H9 (cell line): ENCODE measurements around the gene GAR1. TPM values are rescaled to one million over a fixed set of nuclear protein-coding genes. Genes with fewer than 3 reads are reported as not detected.

Experiments used
- DNase-seq: peaks from one replicate; pipeline ENCODE4 v3.0.0-alpha.2; 2017
- H2AFZ ChIP-seq: one replicate; pipeline ENCODE4 v1.6.1; 2013; ENCODE audit warnings: mild to moderate bottlenecking, low read length, control low read depth, moderate library complexity
- H2AK5ac ChIP-seq: 2 replicates; pipeline ENCODE4 v1.6.1; 2013; ENCODE audit warnings: low read length, control low read depth, mixed read lengths; ENCODE audit not compliant: insufficient read length
- H2BK120ac ChIP-seq: one replicate; pipeline ENCODE4 v1.6.1; 2013; ENCODE audit warnings: low read depth, mild to moderate bottlenecking, low read length, control low read depth, inconsistent platforms; ENCODE audit not compliant: poor library complexity, severe bottlenecking
- H2BK12ac ChIP-seq: 2 replicates; pipeline ENCODE4 v1.6.1; 2013; ENCODE audit warnings: low read length, control low read depth, mixed read lengths, low read depth; ENCODE audit not compliant: insufficient read length
- H2BK15ac ChIP-seq: 2 replicates; pipeline ENCODE4 v1.6.1; 2013; ENCODE audit warnings: low read depth, low read length, control low read depth
- H2BK20ac ChIP-seq: one replicate; pipeline ENCODE4 v1.6.1; 2013; ENCODE audit warnings: low read depth, mild to moderate bottlenecking, low read length, control low read depth, inconsistent platforms; ENCODE audit not compliant: poor library complexity, severe bottlenecking
- H2BK5ac ChIP-seq: 2 replicates; pipeline ENCODE4 v1.6.1; 2013; ENCODE audit warnings: low read length, control low read depth, mixed read lengths; ENCODE audit not compliant: insufficient read length
- H3K14ac ChIP-seq: 2 replicates; pipeline ENCODE4 v1.6.1; 2013; ENCODE audit warnings: low read length, control low read depth; ENCODE audit not compliant: insufficient read depth
- H3K18ac ChIP-seq: 2 replicates; pipeline ENCODE4 v1.6.1; 2013; ENCODE audit warnings: low read depth, mild to moderate bottlenecking, mixed read lengths, low read length, control low read depth; ENCODE audit not compliant: insufficient read length
- H3K23ac ChIP-seq: 2 replicates; pipeline ENCODE4 v1.6.1; 2013; ENCODE audit warnings: low read length, control low read depth, mixed read lengths, low read depth; ENCODE audit not compliant: insufficient read length
- H3K23me2 ChIP-seq: 2 replicates; pipeline ENCODE4 v1.6.1; 2013; ENCODE audit warnings: low read depth, mild to moderate bottlenecking, mixed read lengths, low read length, control low read depth; ENCODE audit not compliant: insufficient read length, poor library complexity, severe bottlenecking
- H3K27ac ChIP-seq: 2 replicates; pipeline ENCODE4 v1.5.1; 2013; ENCODE audit warnings: low read length, control low read depth, mixed read lengths, low read depth; ENCODE audit not compliant: insufficient read length
- H3K27me3 ChIP-seq: 2 replicates; pipeline ENCODE4 v1.6.1; 2013; ENCODE audit warnings: low read length, control low read depth, inconsistent platforms; ENCODE audit not compliant: insufficient read depth
- H3K4ac ChIP-seq: 2 replicates; pipeline ENCODE4 v1.6.1; 2013; ENCODE audit warnings: low read depth, mild to moderate bottlenecking, control low read depth, inconsistent platforms, low read length, moderate library complexity
- H3K4me1 ChIP-seq: 2 replicates; pipeline ENCODE4 v1.6.1; 2013; ENCODE audit warnings: low read length, control low read depth, inconsistent platforms; ENCODE audit not compliant: insufficient read depth
- H3K4me2 ChIP-seq: 2 replicates; pipeline ENCODE4 v1.6.1; 2013; ENCODE audit warnings: low read length, control low read depth, mixed read lengths; ENCODE audit not compliant: insufficient read length, insufficient read depth
- H3K56ac ChIP-seq: 2 replicates; pipeline ENCODE4 v1.6.1; 2013; ENCODE audit warnings: low read depth, mild to moderate bottlenecking, mixed read lengths, low read length, control low read depth; ENCODE audit not compliant: insufficient read length
- H3K79me1 ChIP-seq: 2 replicates; pipeline ENCODE4 v1.6.1; 2013; ENCODE audit warnings: low read depth, mild to moderate bottlenecking, moderate library complexity, low read length, control low read depth, inconsistent platforms; ENCODE audit not compliant: insufficient read depth, poor library complexity, severe bottlenecking
- H3K79me2 ChIP-seq: 2 replicates; pipeline ENCODE4 v1.6.1; 2013; ENCODE audit warnings: low read length, control low read depth, inconsistent platforms; ENCODE audit not compliant: insufficient read depth
- H3K9ac ChIP-seq: 2 replicates; pipeline ENCODE4 v1.6.1; 2013; ENCODE audit warnings: low read length, control low read depth, mixed read lengths; ENCODE audit not compliant: insufficient read length; ENCODE audit errors: extremely low read depth
- H3K9me3 ChIP-seq: one replicate; pipeline ENCODE4 v1.6.1; 2013; ENCODE audit warnings: low read depth, low read length, inconsistent platforms; ENCODE audit not compliant: control insufficient read depth
- H3T11ph ChIP-seq: one replicate; pipeline ENCODE4 v1.6.1; 2013; ENCODE audit warnings: mild to moderate bottlenecking, low read length, control low read depth, inconsistent platforms
- H4K20me1 ChIP-seq: one replicate; pipeline ENCODE4 v1.6.1; 2013; ENCODE audit not compliant: control insufficient read depth, insufficient read length, insufficient read depth
- H4K5ac ChIP-seq: 2 replicates; pipeline ENCODE4 v1.6.1; 2013; ENCODE audit warnings: low read depth, mild to moderate bottlenecking, mixed read lengths, low read length, control low read depth; ENCODE audit not compliant: insufficient read length
- H4K8ac ChIP-seq: replicated peaks from 2 replicates; pipeline ENCODE4 v1.6.1; 2013; ENCODE audit warnings: low read length, control low read depth, mixed read lengths, low read depth; ENCODE audit not compliant: insufficient read length
- H4K91ac ChIP-seq: 2 replicates; pipeline ENCODE4 v1.6.1; 2013; ENCODE audit warnings: low read depth, mild to moderate bottlenecking, moderate library complexity, mixed read lengths, low read length, control low read depth; ENCODE audit not compliant: insufficient read length
- H3K27ac Mint-ChIP-seq, 3 experiments: 2 replicates in 2 of 3; 3 replicates in 1 of 3; pipeline ENCODE4 v1.8.0; 2020 to 2021; ENCODE audit warnings: mixed read lengths in 3 of 3, mild to moderate bottlenecking in 1 of 3, moderate library complexity in 1 of 3
- H3K27me3 Mint-ChIP-seq: 2 replicates; pipeline ENCODE4 v1.8.0; 2021; ENCODE audit warnings: low read depth, mild to moderate bottlenecking, moderate library complexity, mixed read lengths
- H3K36me3 Mint-ChIP-seq, 3 experiments: 2 replicates in 2 of 3; 3 replicates in 1 of 3; pipeline ENCODE4 v1.8.0; 2020 to 2021; ENCODE audit warnings: low read depth in 3 of 3, mixed read lengths in 3 of 3; ENCODE audit not compliant: insufficient read depth in 1 of 3
- H3K4me1 Mint-ChIP-seq, 2 experiments: 2 replicates each; pipeline ENCODE4 v1.8.0; 2020; ENCODE audit warnings: mixed read lengths in 2 of 2
- H3K4me3 Mint-ChIP-seq, 2 experiments: 2 replicates in 1 of 2; 3 replicates in 1 of 2; pipeline ENCODE4 v1.8.0; 2020 to 2021; ENCODE audit warnings: mild to moderate bottlenecking in 2 of 2, mixed read lengths in 2 of 2, moderate library complexity in 1 of 2
- H3K9me3 Mint-ChIP-seq, 2 experiments: 2 replicates in 1 of 2; 3 replicates in 1 of 2; pipeline ENCODE4 v1.8.0; 2020; ENCODE audit warnings: mild to moderate bottlenecking in 2 of 2, mixed read lengths in 2 of 2, moderate library complexity in 1 of 2
- WGBS: extraction: QIAGEN DNeasy Blood & Tissue Kit; methylation state at CpG from one replicate; pipeline ENCODE4 v1.1.7; 2013; ENCODE audit warnings: missing lambda C conversion rate, low lambda C conversion rate, mixed read lengths; ENCODE audit not compliant: insufficient read length; ENCODE audit errors: extremely low coverage; 5-methylcytosine and 5-hydroxymethylcytosine counted together
- total RNA-seq: library from RNA; stranded (reverse); gene quantifications from 2 replicates; pipeline ENCODE4 v1.2.1, GENCODE V29; 2021
- TF ChIP-seq, protein P1 (sequence below): fragments of 200-600 bp; sonication (generic); conservative IDR thresholded peaks from 3 replicates; pipeline ENCODE4 v1.8.0; 2021; ENCODE audit warnings: antibody characterized with exemption, mild to moderate bottlenecking

GAR1 gene
- total RNA-seq, 1 experiment from 2014 or later: 45.3 TPM

DNA sequence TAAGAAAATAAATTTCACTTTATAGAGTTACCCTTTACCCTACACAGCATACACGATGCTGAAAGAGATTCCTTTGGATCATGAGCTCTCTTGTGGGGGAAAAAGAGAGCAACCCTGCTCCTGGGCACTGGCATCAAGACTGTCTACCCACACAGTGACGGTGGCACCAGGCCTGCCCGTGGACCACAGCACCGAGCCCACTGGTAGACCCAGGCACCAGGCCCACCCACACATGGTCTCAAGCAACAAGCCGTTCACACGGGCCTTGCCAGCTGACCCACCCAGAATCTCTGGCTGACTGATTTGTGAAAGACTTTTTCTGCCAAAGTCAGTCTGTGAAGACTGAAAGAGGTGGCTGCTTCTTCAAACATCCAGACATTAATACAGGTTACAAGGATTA lies 20.5 kb upstream of the GAR1 start:
- Histone ChIP-seq H3K79me1 (no peaks in the 10 kb centered on the region), H2BK15ac (no peak overlapping the region), H3K56ac (no peak overlapping the region), H3T11ph (no peak overlapping the region), H2BK20ac (no peak overlapping the region), H3K9me3 (no peaks in the 10 kb centered on the region), H3K27me3 (no peaks in the 10 kb centered on the region), H2BK12ac (no peak overlapping the region), H3K23ac (no peak overlapping the region), H4K91ac (no peak overlapping the region), H4K5ac (no peak overlapping the region), H4K20me1 (no peaks in the 10 kb centered on the region), H3K27ac (no peak overlapping the region), H3K14ac (no peak overlapping the region), H2BK120ac (no peak overlapping the region), H3K23me2 (no peaks in the 10 kb centered on the region), H2AK5ac (no peak overlapping the region), H3K4me2 (no peak overlapping the region), H3K4me1 (no peaks in the 10 kb centered on the region), H4K8ac (no peak overlapping the region), H3K4ac (no peak overlapping the region), H3K9ac (no peak overlapping the region), H2AFZ (no peak overlapping the region), H3K18ac (no peak overlapping the region), H3K79me2 (no peaks in the 10 kb centered on the region), H2BK5ac (no peak overlapping the region)
- no peak for DNase-seq
- H3K4me3 Mint-ChIP-seq: no peak overlapping the region
- peaks cover 7 to 18% of the 10 kb centered on the region in 2 experiments; a peak in 4 of 5 replicates for H3K9me3 Mint-ChIP-seq
- no CpG with 5 or more reads among the region's 6 CpGs for WGBS
- no peak overlapping the region for H3K27ac Mint-ChIP-seq
- H3K4me1 Mint-ChIP-seq: no peaks in the 10 kb centered on the region
- no peaks in the 10 kb centered on the region; a peak in 2 of 7 replicates for H3K36me3 Mint-ChIP-seq
- TF ChIP-seq, protein P1, sequence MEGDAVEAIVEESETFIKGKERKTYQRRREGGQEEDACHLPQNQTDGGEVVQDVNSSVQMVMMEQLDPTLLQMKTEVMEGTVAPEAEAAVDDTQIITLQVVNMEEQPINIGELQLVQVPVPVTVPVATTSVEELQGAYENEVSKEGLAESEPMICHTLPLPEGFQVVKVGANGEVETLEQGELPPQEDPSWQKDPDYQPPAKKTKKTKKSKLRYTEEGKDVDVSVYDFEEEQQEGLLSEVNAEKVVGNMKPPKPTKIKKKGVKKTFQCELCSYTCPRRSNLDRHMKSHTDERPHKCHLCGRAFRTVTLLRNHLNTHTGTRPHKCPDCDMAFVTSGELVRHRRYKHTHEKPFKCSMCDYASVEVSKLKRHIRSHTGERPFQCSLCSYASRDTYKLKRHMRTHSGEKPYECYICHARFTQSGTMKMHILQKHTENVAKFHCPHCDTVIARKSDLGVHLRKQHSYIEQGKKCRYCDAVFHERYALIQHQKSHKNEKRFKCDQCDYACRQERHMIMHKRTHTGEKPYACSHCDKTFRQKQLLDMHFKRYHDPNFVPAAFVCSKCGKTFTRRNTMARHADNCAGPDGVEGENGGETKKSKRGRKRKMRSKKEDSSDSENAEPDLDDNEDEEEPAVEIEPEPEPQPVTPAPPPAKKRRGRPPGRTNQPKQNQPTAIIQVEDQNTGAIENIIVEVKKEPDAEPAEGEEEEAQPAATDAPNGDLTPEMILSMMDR: no peak
- H3K27me3 Mint-ChIP-seq: peaks cover 2% of the 10 kb centered on the region; the same call in 1 of the 2 replicates
